Liver (tissue), 9 donors: ENCODE data around the gene POU3F1. TPM values are rescaled to one million over a fixed set of nuclear protein-coding genes. Genes with fewer than 3 reads are reported as not detected.

ENCODE experiments used
- DNase-seq: peaks from one replicate; pipeline ENCODE4 v3.0.0-alpha.2; 2017; ENCODE audit warnings: low spot score
- H3K27ac ChIP-seq, 2 donors: one replicate each; pipeline ENCODE4 v1.7.0; 2013; ENCODE audit warnings: inconsistent platforms in 2 of 2, low read length in 2 of 2, control low read depth in 1 of 2, low read depth in 1 of 2, mild to moderate bottlenecking in 1 of 2
- H3K27me3 ChIP-seq, 4 donors: one replicate each; pipeline versions ENCODE4 v1.6.1 to v1.7.0; 2013; ENCODE audit warnings: low read length in 3 of 4, inconsistent platforms in 1 of 4, mild to moderate bottlenecking in 1 of 4, moderate library complexity in 1 of 4; ENCODE audit not compliant: control insufficient read depth in 4 of 4, insufficient read depth in 4 of 4
- H3K36me3 ChIP-seq, 4 donors: one replicate each; pipeline versions ENCODE4 v1.6.1 to v1.7.0; 2013; ENCODE audit warnings: low read length in 3 of 4, mild to moderate bottlenecking in 3 of 4, low read depth in 1 of 4, moderate library complexity in 1 of 4; ENCODE audit not compliant: control insufficient read depth in 4 of 4, insufficient read depth in 3 of 4
- H3K4me1 ChIP-seq, 4 donors: one replicate each; pipeline versions ENCODE4 v1.6.1 to v1.7.0; 2013; ENCODE audit warnings: low read length in 3 of 4, mild to moderate bottlenecking in 3 of 4, moderate library complexity in 1 of 4; ENCODE audit not compliant: control insufficient read depth in 4 of 4, insufficient read depth in 4 of 4
- H3K4me3 ChIP-seq, 3 donors: one replicate each; pipeline versions ENCODE4 v1.6.1 to v1.7.0; 2013; ENCODE audit warnings: low read length in 3 of 3, control low read depth in 1 of 3, low read depth in 1 of 3, mild to moderate bottlenecking in 1 of 3
- H3K9ac ChIP-seq, 2 donors: one replicate each; pipeline ENCODE4 v1.7.0; 2013; ENCODE audit warnings: low read length in 2 of 2, mild to moderate bottlenecking in 2 of 2, moderate library complexity in 2 of 2, control low read depth in 1 of 2, low read depth in 1 of 2
- H3K9me3 ChIP-seq, 4 donors: one replicate each; pipeline versions ENCODE4 v1.6.1 to v1.7.0; 2013; ENCODE audit warnings: low read length in 3 of 4; ENCODE audit not compliant: control insufficient read depth in 4 of 4
- EGR1 ChIP-seq, 2 donors: IDR thresholded peaks; 2 replicates each; pipeline ENCODE4 v1.6.1; 2016 to 2018; ENCODE audit warnings: antibody characterized with exemption in 2 of 2, low read depth in 2 of 2
- FOXA1 ChIP-seq: IDR thresholded peaks from 2 replicates; pipeline ENCODE4 v1.6.1; 2016; ENCODE audit warnings: antibody characterized with exemption
- FOXA2 ChIP-seq: IDR thresholded peaks from 2 replicates; pipeline ENCODE4 v1.6.1; 2016; ENCODE audit warnings: antibody characterized with exemption
- GABPA ChIP-seq, 2 donors: IDR thresholded peaks in 1 of 2; conservative IDR thresholded peaks in 1 of 2; 2 replicates each; pipeline ENCODE4 v1.6.1; 2016; ENCODE audit warnings: antibody characterized with exemption in 2 of 2, mild to moderate bottlenecking in 1 of 2, moderate library complexity in 1 of 2
- HNF4A ChIP-seq, 2 donors: conservative IDR thresholded peaks; 2 replicates each; pipeline ENCODE4 v1.6.1; 2016; ENCODE audit warnings: antibody characterized with exemption in 2 of 2, mild to moderate bottlenecking in 2 of 2
- HNF4G ChIP-seq: IDR thresholded peaks from 2 replicates; pipeline ENCODE4 v1.6.1; 2016; ENCODE audit warnings: antibody characterized with exemption
- JUND ChIP-seq, 2 donors: IDR thresholded peaks; 2 replicates each; pipeline ENCODE4 v1.6.1; 2016; ENCODE audit warnings: antibody characterized with exemption in 2 of 2
- NR2F2 ChIP-seq: IDR thresholded peaks from 2 replicates; pipeline ENCODE4 v1.6.1; 2016; ENCODE audit warnings: antibody characterized with exemption
- RAD21 ChIP-seq, 2 donors: IDR thresholded peaks; 2 replicates each; pipeline ENCODE4 v1.6.1; 2016; ENCODE audit warnings: antibody characterized with exemption in 2 of 2, mild to moderate bottlenecking in 2 of 2
- RXRA ChIP-seq, 2 donors: IDR thresholded peaks; 2 replicates each; pipeline ENCODE4 v1.6.1; 2017 to 2018; ENCODE audit warnings: antibody characterized with exemption in 2 of 2, mild to moderate bottlenecking in 1 of 2
- SP1 ChIP-seq: IDR thresholded peaks from 2 replicates; pipeline ENCODE4 v1.6.1; 2018; ENCODE audit warnings: antibody characterized with exemption, mild to moderate bottlenecking
- TAF1 ChIP-seq: conservative IDR thresholded peaks from 2 replicates; pipeline ENCODE4 v1.6.1; 2016; ENCODE audit warnings: antibody characterized with exemption, mild to moderate bottlenecking
- YY1 ChIP-seq: IDR thresholded peaks from 2 replicates; pipeline ENCODE4 v1.6.1; 2016; ENCODE audit warnings: antibody characterized with exemption, mild to moderate bottlenecking
- WGBS: extraction: QIAGEN DNeasy Blood & Tissue Kit; methylation state at CpG from one replicate; pipeline ENCODE4 v1.1.7; 2013; 5-methylcytosine and 5-hydroxymethylcytosine counted together
- polyA plus RNA-seq, 2 donors: library from polyadenylated mRNA; stranded (reverse) in 1 of 2; unstranded in 1 of 2; fragments of 200-250 nt in 1 of 2; fragments of >200 nt in 1 of 2; fragmentation: Nextera tagmentation in 1 of 2; extraction: Ambion mirVana in 1 of 2; gene quantifications; one replicate each; pipeline versions ENCODE4 v1.2.1 to v1.2.3, GENCODE V29; 2013 to 2015
- total RNA-seq, 2 donors: library from RNA; depleted of rRNA; stranded (reverse); fragments of >200 nt; gene quantifications; one replicate each; pipeline ENCODE4 v1.2.3, GENCODE V29; 2014
- TF ChIP-seq, protein P1 (sequence below): IDR thresholded peaks from 2 replicates; pipeline ENCODE4 v1.6.1; 2016; ENCODE audit warnings: antibody characterized with exemption
- TF ChIP-seq, protein P2 (sequence below): IDR thresholded peaks from 2 replicates; pipeline ENCODE4 v1.6.1; 2016; ENCODE audit warnings: antibody characterized with exemption, mild to moderate bottlenecking
- TF ChIP-seq, protein P3 (sequence below): IDR thresholded peaks from 2 replicates; pipeline ENCODE4 v1.6.1; 2016; ENCODE audit warnings: antibody characterized with exemption
- TF ChIP-seq, protein P4 (sequence below): IDR thresholded peaks from 2 replicates; pipeline ENCODE4 v1.6.1; 2016; ENCODE audit warnings: antibody characterized with exemption
- TF ChIP-seq, protein P5 (sequence below): fragments of 150-350 bp; IDR thresholded peaks from 2 replicates; pipeline ENCODE4 v1.5.1; 2017; ENCODE audit warnings: improper control_type of control experiment, low read depth, low read length; ENCODE audit not compliant: missing input control
- donor health status: healthy.
- donor health status: healthy.
- donor health status: healthy.
- donor health status: healthy.
- donor health status: healthy.

The POU3F1 gene
- total and polyA plus RNA-seq, 4 donors = not detected

DNA sequence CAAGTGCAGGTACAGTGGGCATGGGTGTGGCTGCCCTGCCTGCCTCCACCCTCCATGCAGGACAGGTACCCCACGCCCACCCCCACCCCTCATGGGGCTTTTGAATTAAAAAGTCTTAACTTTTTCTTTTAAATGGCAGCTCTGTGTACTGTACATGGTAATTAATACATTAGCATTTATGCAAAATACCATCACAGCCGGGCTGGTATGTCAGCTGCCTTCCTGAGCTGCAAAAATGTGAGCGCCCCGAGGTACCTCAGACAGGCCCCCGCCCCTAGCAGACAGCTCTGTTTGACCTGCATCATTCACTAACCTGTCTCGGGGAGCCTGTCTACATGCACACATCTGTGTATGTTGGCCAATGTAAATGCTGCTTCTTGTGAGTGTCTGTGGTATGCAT, 42.2 kb upstream of the POU3F1 start:
- H3K27ac ChIP-seq = no peak overlapping the region
- no peaks in the 10 kb centered on the region for H3K36me3 ChIP-seq
- no peak for TF ChIP-seq HNF4G
- TF ChIP-seq HNF4A (conservative IDR thresholded peaks at IDR 0.05) = no peak
- no peak for TF ChIP-seq SP1
- TF ChIP-seq EGR1 (IDR thresholded peaks at IDR 0.05; ENCODE audit: low read depth in 2 of 2) = no peak
- no peak for TF ChIP-seq YY1
- no peak for TF ChIP-seq GABPA (IDR thresholded peaks at IDR 0.05 in 1 of 2, conservative IDR thresholded peaks at IDR 0.05 in 1 of 2)
- TF ChIP-seq TAF1 = no peak
- no peak for TF ChIP-seq JUND (IDR thresholded peaks at IDR 0.05)
- no peak for TF ChIP-seq FOXA2
- TF ChIP-seq, protein P1, sequence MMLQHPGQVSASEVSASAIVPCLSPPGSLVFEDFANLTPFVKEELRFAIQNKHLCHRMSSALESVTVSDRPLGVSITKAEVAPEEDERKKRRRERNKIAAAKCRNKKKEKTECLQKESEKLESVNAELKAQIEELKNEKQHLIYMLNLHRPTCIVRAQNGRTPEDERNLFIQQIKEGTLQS = no peak
- TF ChIP-seq, protein P2, sequence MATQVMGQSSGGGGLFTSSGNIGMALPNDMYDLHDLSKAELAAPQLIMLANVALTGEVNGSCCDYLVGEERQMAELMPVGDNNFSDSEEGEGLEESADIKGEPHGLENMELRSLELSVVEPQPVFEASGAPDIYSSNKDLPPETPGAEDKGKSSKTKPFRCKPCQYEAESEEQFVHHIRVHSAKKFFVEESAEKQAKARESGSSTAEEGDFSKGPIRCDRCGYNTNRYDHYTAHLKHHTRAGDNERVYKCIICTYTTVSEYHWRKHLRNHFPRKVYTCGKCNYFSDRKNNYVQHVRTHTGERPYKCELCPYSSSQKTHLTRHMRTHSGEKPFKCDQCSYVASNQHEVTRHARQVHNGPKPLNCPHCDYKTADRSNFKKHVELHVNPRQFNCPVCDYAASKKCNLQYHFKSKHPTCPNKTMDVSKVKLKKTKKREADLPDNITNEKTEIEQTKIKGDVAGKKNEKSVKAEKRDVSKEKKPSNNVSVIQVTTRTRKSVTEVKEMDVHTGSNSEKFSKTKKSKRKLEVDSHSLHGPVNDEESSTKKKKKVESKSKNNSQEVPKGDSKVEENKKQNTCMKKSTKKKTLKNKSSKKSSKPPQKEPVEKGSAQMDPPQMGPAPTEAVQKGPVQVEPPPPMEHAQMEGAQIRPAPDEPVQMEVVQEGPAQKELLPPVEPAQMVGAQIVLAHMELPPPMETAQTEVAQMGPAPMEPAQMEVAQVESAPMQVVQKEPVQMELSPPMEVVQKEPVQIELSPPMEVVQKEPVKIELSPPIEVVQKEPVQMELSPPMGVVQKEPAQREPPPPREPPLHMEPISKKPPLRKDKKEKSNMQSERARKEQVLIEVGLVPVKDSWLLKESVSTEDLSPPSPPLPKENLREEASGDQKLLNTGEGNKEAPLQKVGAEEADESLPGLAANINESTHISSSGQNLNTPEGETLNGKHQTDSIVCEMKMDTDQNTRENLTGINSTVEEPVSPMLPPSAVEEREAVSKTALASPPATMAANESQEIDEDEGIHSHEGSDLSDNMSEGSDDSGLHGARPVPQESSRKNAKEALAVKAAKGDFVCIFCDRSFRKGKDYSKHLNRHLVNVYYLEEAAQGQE = no peak
- TF ChIP-seq RAD21 (IDR thresholded peaks at IDR 0.05) = no peak
- TF ChIP-seq NR2F2 = no peak
- TF ChIP-seq, protein P3, sequence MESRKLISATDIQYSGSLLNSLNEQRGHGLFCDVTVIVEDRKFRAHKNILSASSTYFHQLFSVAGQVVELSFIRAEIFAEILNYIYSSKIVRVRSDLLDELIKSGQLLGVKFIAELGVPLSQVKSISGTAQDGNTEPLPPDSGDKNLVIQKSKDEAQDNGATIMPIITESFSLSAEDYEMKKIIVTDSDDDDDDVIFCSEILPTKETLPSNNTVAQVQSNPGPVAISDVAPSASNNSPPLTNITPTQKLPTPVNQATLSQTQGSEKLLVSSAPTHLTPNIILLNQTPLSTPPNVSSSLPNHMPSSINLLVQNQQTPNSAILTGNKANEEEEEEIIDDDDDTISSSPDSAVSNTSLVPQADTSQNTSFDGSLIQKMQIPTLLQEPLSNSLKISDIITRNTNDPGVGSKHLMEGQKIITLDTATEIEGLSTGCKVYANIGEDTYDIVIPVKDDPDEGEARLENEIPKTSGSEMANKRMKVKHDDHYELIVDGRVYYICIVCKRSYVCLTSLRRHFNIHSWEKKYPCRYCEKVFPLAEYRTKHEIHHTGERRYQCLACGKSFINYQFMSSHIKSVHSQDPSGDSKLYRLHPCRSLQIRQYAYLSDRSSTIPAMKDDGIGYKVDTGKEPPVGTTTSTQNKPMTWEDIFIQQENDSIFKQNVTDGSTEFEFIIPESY = no peak
- TF ChIP-seq, protein P4, sequence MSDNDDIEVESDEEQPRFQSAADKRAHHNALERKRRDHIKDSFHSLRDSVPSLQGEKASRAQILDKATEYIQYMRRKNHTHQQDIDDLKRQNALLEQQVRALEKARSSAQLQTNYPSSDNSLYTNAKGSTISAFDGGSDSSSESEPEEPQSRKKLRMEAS = no peak
- no peak for TF ChIP-seq FOXA1
- TF ChIP-seq, protein P5, sequence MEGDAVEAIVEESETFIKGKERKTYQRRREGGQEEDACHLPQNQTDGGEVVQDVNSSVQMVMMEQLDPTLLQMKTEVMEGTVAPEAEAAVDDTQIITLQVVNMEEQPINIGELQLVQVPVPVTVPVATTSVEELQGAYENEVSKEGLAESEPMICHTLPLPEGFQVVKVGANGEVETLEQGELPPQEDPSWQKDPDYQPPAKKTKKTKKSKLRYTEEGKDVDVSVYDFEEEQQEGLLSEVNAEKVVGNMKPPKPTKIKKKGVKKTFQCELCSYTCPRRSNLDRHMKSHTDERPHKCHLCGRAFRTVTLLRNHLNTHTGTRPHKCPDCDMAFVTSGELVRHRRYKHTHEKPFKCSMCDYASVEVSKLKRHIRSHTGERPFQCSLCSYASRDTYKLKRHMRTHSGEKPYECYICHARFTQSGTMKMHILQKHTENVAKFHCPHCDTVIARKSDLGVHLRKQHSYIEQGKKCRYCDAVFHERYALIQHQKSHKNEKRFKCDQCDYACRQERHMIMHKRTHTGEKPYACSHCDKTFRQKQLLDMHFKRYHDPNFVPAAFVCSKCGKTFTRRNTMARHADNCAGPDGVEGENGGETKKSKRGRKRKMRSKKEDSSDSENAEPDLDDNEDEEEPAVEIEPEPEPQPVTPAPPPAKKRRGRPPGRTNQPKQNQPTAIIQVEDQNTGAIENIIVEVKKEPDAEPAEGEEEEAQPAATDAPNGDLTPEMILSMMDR = no peak
- TF ChIP-seq RXRA (IDR thresholded peaks at IDR 0.05) = no peak
- H3K9ac ChIP-seq = no peak overlapping the region
- 82% methylated on average over 6 of the region's 6 CpGs for WGBS
- no peak overlapping the region for H3K4me3 ChIP-seq
- no peaks in the 10 kb centered on the region for H3K9me3 ChIP-seq
- H3K27me3 ChIP-seq = no peaks in the 10 kb centered on the region
- H3K4me1 ChIP-seq = peaks cover 5 to 23% (median 21%) of the 10 kb centered on the region in 4 donors
- DNase-seq = no peak
